B cell (primary cell): ENCODE measurements around the gene HGFAC. TPM values are rescaled to one million over a fixed set of nuclear protein-coding genes. Genes with fewer than 3 reads are reported as not detected.

Experiments
- ATAC-seq: fragments of 200-7000 bp; cut with Tn5 transposase; one replicate; pipeline ENCODE4 v1.10.0; 2021; ENCODE audit warnings: low read depth, mild to moderate bottlenecking, moderate number of reproducible peaks, moderate library complexity
- CTCF ChIA-PET: fragments of 350-600 bp; sonication (Branson Sonifier 250); formaldehyde crosslinking; loops from one replicate; lab custom pipeline; 2021; ENCODE audit warnings: antibody characterized with exemption, inconsistent platforms; lab: Charles Lee
- POLR2A ChIA-PET: fragments of 350-600 bp; sonication (Branson Sonifier 250); formaldehyde crosslinking; loops from one replicate; lab custom pipeline; 2021; ENCODE audit warnings: antibody characterized with exemption; lab: Charles Lee
- DNase-seq: peaks from one replicate; pipeline ENCODE4 v3.0.0; 2013
- H2AFZ ChIP-seq: 2 replicates; pipeline ENCODE4 v1.6.1; 2012; ENCODE audit warnings: mild to moderate bottlenecking, low read depth, low read length; ENCODE audit not compliant: insufficient read depth, poor library complexity, severe bottlenecking
- H3K27ac ChIP-seq, 2 donors: 1 replicate in 1 of 2; 2 replicates in 1 of 2; pipeline ENCODE4 v1.5.1; 2012 to 2013; ENCODE audit warnings: low read length in 2 of 2, mild to moderate bottlenecking in 2 of 2, moderate library complexity in 1 of 2
- H3K27me3 ChIP-seq, 4 experiments: fragments of 200-600 bp in 1 of 4; sonication (generic) in 1 of 4; replicated peaks in 1 of 4; 1 replicate in 2 of 4; 2 replicates in 2 of 4; pipeline versions ENCODE4 v1.6.1 to v1.7.0; 2013 to 2016; ENCODE audit warnings: low read length in 3 of 4, mild to moderate bottlenecking in 2 of 4, mixed read lengths in 1 of 4, moderate library complexity in 1 of 4; ENCODE audit not compliant: insufficient read depth in 4 of 4, control insufficient read depth in 3 of 4; ENCODE audit errors: control extremely low read depth in 1 of 4
- H3K36me3 ChIP-seq, 2 experiments: replicated peaks in 1 of 2; 1 replicate in 1 of 2; 2 replicates in 1 of 2; pipeline versions ENCODE4 v1.6.1 to v1.7.1; 2013; ENCODE audit warnings: low read length in 1 of 2; ENCODE audit not compliant: insufficient read depth in 2 of 2, control insufficient read depth in 1 of 2; ENCODE audit errors: control extremely low read depth in 1 of 2, extremely low read depth in 1 of 2
- H3K4me1 ChIP-seq, 2 donors: fragments of 200-600 bp in 1 of 2; sonication (generic) in 1 of 2; 1 replicate in 1 of 2; 2 replicates in 1 of 2; pipeline versions ENCODE4 v1.5.1 to v1.6.1; 2013 to 2017; ENCODE audit warnings: low read length in 2 of 2; ENCODE audit not compliant: control insufficient read depth in 2 of 2, insufficient read depth in 2 of 2
- H3K4me2 ChIP-seq: replicated peaks from 2 replicates; pipeline ENCODE3; 2012; ENCODE audit warnings: mild to moderate bottlenecking, low read depth, low read length; ENCODE audit not compliant: poor library complexity, severe bottlenecking
- H3K4me3 ChIP-seq, 5 experiments: fragments of 200-600 bp in 1 of 5; sonication (generic) in 1 of 5; 1 replicate in 3 of 5; 2 replicates in 2 of 5; pipeline versions ENCODE4 v1.5.1 to v1.7.0; 2011 to 2016; ENCODE audit warnings: low read length in 4 of 5, mild to moderate bottlenecking in 4 of 5, low read depth in 2 of 5, control low read depth in 1 of 5, moderate library complexity in 1 of 5; ENCODE audit not compliant: insufficient read depth in 1 of 5; ENCODE audit errors: control extremely low read depth in 1 of 5, extremely low read depth in 1 of 5
- H3K79me2 ChIP-seq: fragments of 200-600 bp; sonication (generic); one replicate; pipeline ENCODE4 v1.6.0; 2016; ENCODE audit warnings: low read length; ENCODE audit not compliant: control insufficient read depth, insufficient read depth
- H3K9ac ChIP-seq: fragments of 200-600 bp; sonication (generic); 2 replicates; pipeline ENCODE4 v1.6.1; 2017; ENCODE audit warnings: mild to moderate bottlenecking, low read length, moderate library complexity
- H3K9me3 ChIP-seq, 3 donors: one replicate each; pipeline versions ENCODE4 v1.6.1 to v1.7.1; 2013; ENCODE audit warnings: low read length in 2 of 3; ENCODE audit not compliant: control insufficient read depth in 2 of 3, insufficient read depth in 1 of 3; ENCODE audit errors: control extremely low read depth in 1 of 3
- H4K20me1 ChIP-seq: 2 replicates; pipeline ENCODE4 v1.6.0; 2012; ENCODE audit warnings: mild to moderate bottlenecking, low read length; ENCODE audit not compliant: insufficient read depth, control insufficient read depth, poor library complexity, severe bottlenecking
- H3K27ac Mint-ChIP-seq: one replicate; pipeline ENCODE4 v1.8.0; 2021; ENCODE audit warnings: mixed read lengths
- H3K27me3 Mint-ChIP-seq: one replicate; pipeline ENCODE4 v1.8.0; 2021; ENCODE audit warnings: mixed read lengths
- H3K4me1 Mint-ChIP-seq: one replicate; pipeline ENCODE4 v1.8.0; 2021; ENCODE audit warnings: mixed read lengths
- H3K4me3 Mint-ChIP-seq: one replicate; pipeline ENCODE4 v1.8.0; 2021; ENCODE audit warnings: mixed read lengths
- H3K9me3 Mint-ChIP-seq: one replicate; pipeline ENCODE4 v1.8.0; 2022; ENCODE audit warnings: mixed read lengths; ENCODE audit not compliant: insufficient read depth
- CTCF ChIP-seq: fragments of 200-600 bp; IDR thresholded peaks from one replicate; pipeline ENCODE4 v1.8.0; 2022; ENCODE audit warnings: antibody characterized with exemption, mild to moderate bottlenecking
- EZH2 ChIP-seq: IDR thresholded peaks from 2 replicates; pipeline ENCODE4 v1.6.1; 2012; ENCODE audit warnings: borderline replicate concordance, low read depth, mild to moderate bottlenecking, moderate library complexity, low read length; ENCODE audit not compliant: insufficient read depth, poor library complexity, severe bottlenecking
- WGBS: methylation state at CpG from one replicate; pipeline ENCODE4 v1.1.5; 2013; ENCODE audit warnings: missing lambda C conversion rate; ENCODE audit not compliant: insufficient coverage; 5-methylcytosine and 5-hydroxymethylcytosine counted together
- intact Hi-C: fragments of 100-400 bp; cut with micrococcal nuclease; formaldehyde crosslinking; loops from one replicate; pipeline ENCODE4 v1.10.0; 2022
- polyA plus RNA-seq: library from polyadenylated mRNA; depleted of rRNA; stranded (reverse); fragments of >200 nt; gene quantifications from 2 replicates; pipeline ENCODE4 v1.2.3, GENCODE V29; 2012
- total RNA-seq, 2 donors: library from RNA; stranded (reverse); fragments of 120-200 nt in 1 of 2; gene quantifications; 1 replicate in 1 of 2; 2 replicates in 1 of 2; pipeline versions ENCODE4 v1.2.3 to v1.2.4, GENCODE V29; 2013 to 2022

Gene HGFAC
- total and polyA plus RNA-seq, 2 donors (not counting 1 experiment from before 2014, with no cell fraction given), result not detected

- intact Hi-C loops, result no loop called here
- no peak for ATAC-seq
These were observed 11.2 kb upstream of the HGFAC start for GRCh38 chr4:3430524-3430923.

GRCh38 chr4:3431446-3431993 lies 10.2 kb upstream of the HGFAC start:
- no peak overlapping the region for H3K4me3 ChIP-seq
- no peak overlapping the region for H3K27ac ChIP-seq
- TF ChIP-seq CTCF, result no peak
- TF ChIP-seq EZH2, result no peak
- peaks cover 0 to 2% of the 10 kb centered on the region in 2 donors for H3K4me1 ChIP-seq
- H3K27me3 ChIP-seq, result no peaks in the 10 kb centered on the region
- no peaks in the 10 kb centered on the region for H3K36me3 ChIP-seq
- no peak overlapping the region for H3K4me3 Mint-ChIP-seq
- POLR2A ChIA-PET, result no interaction called here
- H3K4me1 Mint-ChIP-seq, result peaks cover 2% of the 10 kb centered on the region
- no peak overlapping the region for H2AFZ ChIP-seq
- CTCF ChIA-PET, result no interaction called here
- DNase-seq (no peak), ATAC-seq (no peak)
- H3K9ac ChIP-seq, result no peak overlapping the region
- H3K27ac Mint-ChIP-seq, result no peak overlapping the region
- intact Hi-C loops, result no loop called here
- no peaks in the 10 kb centered on the region for H4K20me1 ChIP-seq
- no peaks in the 10 kb centered on the region for H3K27me3 Mint-ChIP-seq
- no peaks in the 10 kb centered on the region for H3K9me3 Mint-ChIP-seq
- no peak overlapping the region for H3K4me2 ChIP-seq
- WGBS, result 94% methylated on average over 28 of the region's 28 CpGs
- H3K9me3 ChIP-seq, result no peaks in the 10 kb centered on the region
- H3K79me2 ChIP-seq, result no peaks in the 10 kb centered on the region

More at GRCh38 chr4:3430524-3430923, 11.2 kb upstream of the HGFAC start:
- Mint-ChIP-seq H3K9me3 (no peaks in the 10 kb centered on the region), H3K27me3 (no peaks in the 10 kb centered on the region), H3K27ac (no peak overlapping the region), H3K4me1 (peaks cover 3% of the 10 kb centered on the region), H3K4me3 (no peak overlapping the region)
- TF ChIP-seq CTCF, result no peak
- no peak overlapping the region for H3K4me3 ChIP-seq
- CTCF ChIA-PET, result interaction anchor here (1.2 kb wide), 1 partner anchor 84 kb away, joined by 4 read pairs; no protein-coding TSS in a partner anchor
- H3K79me2 ChIP-seq, result no peaks in the 10 kb centered on the region
- H2AFZ ChIP-seq, result no peak overlapping the region
- no peak overlapping the region for H3K27ac ChIP-seq
- H3K4me1 ChIP-seq, result peaks cover 0 to 5% of the 10 kb centered on the region in 2 donors
- H3K9ac ChIP-seq, result no peak overlapping the region
- no peaks in the 10 kb centered on the region for H3K27me3 ChIP-seq
- H3K36me3 ChIP-seq, result no peaks in the 10 kb centered on the region
- no peak for DNase-seq
- no peak overlapping the region for H3K4me2 ChIP-seq
- H4K20me1 ChIP-seq, result no peaks in the 10 kb centered on the region
- POLR2A ChIA-PET, result no interaction called here
- WGBS, result 85% methylated on average over 20 of the region's 21 CpGs
- no peaks in the 10 kb centered on the region for H3K9me3 ChIP-seq
